ENCODE measurements around the gene SHQ1.

Gene SHQ1

DNA sequence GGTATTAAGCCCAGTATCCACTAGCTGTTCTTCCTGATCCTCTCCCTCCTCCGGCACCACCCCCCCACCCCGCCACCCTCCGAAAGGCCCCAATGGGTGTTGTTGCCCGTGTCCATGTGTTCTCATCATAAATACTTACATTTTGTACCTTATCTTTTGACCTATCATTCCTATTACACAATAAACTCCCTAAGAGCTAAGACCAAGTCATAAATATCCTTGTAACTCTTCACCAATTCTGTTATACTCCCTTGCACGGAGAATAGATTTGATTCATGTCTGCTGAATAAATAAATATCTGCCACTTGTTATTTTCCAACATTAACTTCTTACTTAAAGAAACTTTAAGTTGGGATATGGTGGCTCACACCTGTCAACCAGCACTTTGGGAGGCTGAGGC, 43.9 kb downstream of the SHQ1 start:
- TF ChIP-seq, protein P1, sequence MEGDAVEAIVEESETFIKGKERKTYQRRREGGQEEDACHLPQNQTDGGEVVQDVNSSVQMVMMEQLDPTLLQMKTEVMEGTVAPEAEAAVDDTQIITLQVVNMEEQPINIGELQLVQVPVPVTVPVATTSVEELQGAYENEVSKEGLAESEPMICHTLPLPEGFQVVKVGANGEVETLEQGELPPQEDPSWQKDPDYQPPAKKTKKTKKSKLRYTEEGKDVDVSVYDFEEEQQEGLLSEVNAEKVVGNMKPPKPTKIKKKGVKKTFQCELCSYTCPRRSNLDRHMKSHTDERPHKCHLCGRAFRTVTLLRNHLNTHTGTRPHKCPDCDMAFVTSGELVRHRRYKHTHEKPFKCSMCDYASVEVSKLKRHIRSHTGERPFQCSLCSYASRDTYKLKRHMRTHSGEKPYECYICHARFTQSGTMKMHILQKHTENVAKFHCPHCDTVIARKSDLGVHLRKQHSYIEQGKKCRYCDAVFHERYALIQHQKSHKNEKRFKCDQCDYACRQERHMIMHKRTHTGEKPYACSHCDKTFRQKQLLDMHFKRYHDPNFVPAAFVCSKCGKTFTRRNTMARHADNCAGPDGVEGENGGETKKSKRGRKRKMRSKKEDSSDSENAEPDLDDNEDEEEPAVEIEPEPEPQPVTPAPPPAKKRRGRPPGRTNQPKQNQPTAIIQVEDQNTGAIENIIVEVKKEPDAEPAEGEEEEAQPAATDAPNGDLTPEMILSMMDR (IDR thresholded peaks at IDR 0.05; ENCODE audit: low read depth, low read length, missing control alignments), result no peak
- DNase-seq (ENCODE audit: low read depth), result no peak
- no peak overlapping the region for H3K4me3 ChIP-seq (ENCODE audit: low read depth, low read length)

DNA sequence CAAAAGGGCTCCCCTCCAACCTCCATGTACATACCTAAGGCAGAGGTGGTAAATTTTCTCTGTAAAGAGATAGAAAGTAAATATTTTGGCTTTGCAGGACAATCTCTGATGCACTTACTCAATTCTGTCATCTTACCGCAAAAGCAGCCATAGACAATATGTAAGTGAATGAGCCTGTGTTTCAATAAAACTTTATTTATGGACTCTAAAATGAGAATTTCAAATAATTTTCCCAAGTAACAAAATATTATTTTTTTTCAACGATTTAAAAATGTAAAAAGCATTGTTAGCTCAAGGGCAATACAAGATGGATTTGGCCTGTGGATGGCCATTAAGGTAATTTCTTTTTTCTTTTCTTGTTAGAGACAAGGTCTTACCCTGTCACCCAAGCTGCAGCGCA, 44.7 kb downstream of the SHQ1 start:
- TF ChIP-seq, protein P1 (IDR thresholded peaks at IDR 0.05; ENCODE audit: low read depth, low read length, missing control alignments), result no peak
- no peak for DNase-seq (ENCODE audit: low read depth)
- H3K4me3 ChIP-seq (ENCODE audit: low read depth, low read length), result no peak overlapping the region

- H3K4me3 ChIP-seq (ENCODE audit: low read depth, low read length), result no peak overlapping the region
- TF ChIP-seq, protein P1 (IDR thresholded peaks at IDR 0.05; ENCODE audit: low read depth, low read length, missing control alignments), result no peak
- no peak for DNase-seq (ENCODE audit: low read depth)
These were observed 46.2 kb downstream of the SHQ1 start for GRCh38 chr3:72802001-72802400.

- no peak overlapping the region for H3K4me3 ChIP-seq (ENCODE audit: low read depth, low read length)
- no peak for DNase-seq (ENCODE audit: low read depth)
- TF ChIP-seq, protein P1 (IDR thresholded peaks at IDR 0.05; ENCODE audit: low read depth, low read length, missing control alignments), result no peak
These were observed 47.4 kb downstream of the SHQ1 start for GRCh38 chr3:72800869-72801268.

DNA sequence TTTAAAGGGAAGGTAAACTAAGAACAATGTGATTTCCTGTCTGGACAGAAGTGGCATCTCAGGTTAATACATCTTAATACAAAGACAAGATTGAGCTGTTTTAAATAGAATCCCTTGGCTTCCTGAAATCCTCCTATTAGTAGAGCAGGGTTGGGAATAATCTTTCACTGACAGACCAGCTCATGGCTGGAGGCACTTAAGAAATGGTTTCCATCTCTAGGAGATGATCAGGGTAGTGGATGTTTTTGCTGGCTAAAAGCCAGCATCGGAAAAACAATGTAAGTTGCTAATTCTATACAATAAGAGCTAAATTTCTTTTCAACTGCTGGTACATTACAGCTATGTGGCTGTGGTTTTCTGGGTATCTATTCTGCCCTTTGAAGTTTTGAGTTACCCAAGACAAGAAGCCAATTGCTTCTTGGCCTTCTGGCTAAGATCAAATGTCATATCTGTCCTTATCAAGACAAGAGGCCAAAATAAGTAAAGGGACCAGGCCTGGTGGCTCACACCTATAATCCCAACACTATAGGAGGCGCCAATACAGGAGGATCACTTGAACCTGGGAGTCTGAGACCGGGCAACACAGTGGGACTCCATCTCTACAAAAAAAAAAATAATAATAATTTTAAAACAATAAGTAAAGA, 49.6 kb downstream of the SHQ1 start:
- DNase-seq (ENCODE audit: low read depth), result no peak
- no peak overlapping the region for H3K4me3 ChIP-seq (ENCODE audit: low read depth, low read length)
- TF ChIP-seq, protein P1 (IDR thresholded peaks at IDR 0.05; ENCODE audit: low read depth, low read length, missing control alignments), result no peak

- no peak overlapping the region for H3K4me3 ChIP-seq (ENCODE audit: low read depth, low read length)
- TF ChIP-seq, protein P1 (IDR thresholded peaks at IDR 0.05; ENCODE audit: low read depth, low read length, missing control alignments), result no peak
- no peak for DNase-seq (ENCODE audit: low read depth)
These were observed 50.3 kb downstream of the SHQ1 start for GRCh38 chr3:72797773-72798543.
